GM10266 (cell line): ENCODE measurements around the gene FHIP2A.
A peak's percentile ranks its signal among the peaks of the same experiment; 100 is the strongest.
"Not testable (repeated sequence)": the region's sequence is repeated elsewhere in the genome, so short reads cannot be mapped to it uniquely, and the experiment has no call there.

ENCODE experiments used
- DNase-seq: peaks from one replicate; pipeline ENCODE4 v3.0.0; 2012; ENCODE audit errors: extremely low spot score
- TF ChIP-seq, protein P1 (sequence below): IDR thresholded peaks from 2 replicates; pipeline ENCODE4 v1.5.1; 2012; ENCODE audit warnings: mild to moderate bottlenecking, low read depth; ENCODE audit not compliant: control insufficient read depth, insufficient read depth; ENCODE audit errors: missing control alignments

The FHIP2A gene

DNA sequence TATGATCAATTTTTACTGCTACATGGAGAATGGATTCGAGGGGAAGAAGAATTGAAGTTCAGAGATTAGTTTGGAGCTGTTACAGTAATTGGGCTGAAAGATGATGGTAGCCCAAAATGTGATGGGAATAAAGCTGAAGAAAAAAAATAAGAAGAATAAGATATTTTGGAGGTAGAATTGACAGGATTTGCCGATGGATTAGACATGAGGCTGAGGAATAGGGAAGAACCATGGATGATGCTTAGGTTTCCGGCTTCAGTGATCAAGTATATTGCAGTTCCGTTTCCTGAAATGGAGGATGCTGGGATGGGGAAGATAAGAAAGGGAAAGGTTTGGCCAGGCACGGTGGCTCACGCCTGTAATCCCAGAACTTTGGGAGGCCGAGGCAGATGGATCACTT lies 38.9 kb upstream of the FHIP2A start:
- TF ChIP-seq, protein P1, sequence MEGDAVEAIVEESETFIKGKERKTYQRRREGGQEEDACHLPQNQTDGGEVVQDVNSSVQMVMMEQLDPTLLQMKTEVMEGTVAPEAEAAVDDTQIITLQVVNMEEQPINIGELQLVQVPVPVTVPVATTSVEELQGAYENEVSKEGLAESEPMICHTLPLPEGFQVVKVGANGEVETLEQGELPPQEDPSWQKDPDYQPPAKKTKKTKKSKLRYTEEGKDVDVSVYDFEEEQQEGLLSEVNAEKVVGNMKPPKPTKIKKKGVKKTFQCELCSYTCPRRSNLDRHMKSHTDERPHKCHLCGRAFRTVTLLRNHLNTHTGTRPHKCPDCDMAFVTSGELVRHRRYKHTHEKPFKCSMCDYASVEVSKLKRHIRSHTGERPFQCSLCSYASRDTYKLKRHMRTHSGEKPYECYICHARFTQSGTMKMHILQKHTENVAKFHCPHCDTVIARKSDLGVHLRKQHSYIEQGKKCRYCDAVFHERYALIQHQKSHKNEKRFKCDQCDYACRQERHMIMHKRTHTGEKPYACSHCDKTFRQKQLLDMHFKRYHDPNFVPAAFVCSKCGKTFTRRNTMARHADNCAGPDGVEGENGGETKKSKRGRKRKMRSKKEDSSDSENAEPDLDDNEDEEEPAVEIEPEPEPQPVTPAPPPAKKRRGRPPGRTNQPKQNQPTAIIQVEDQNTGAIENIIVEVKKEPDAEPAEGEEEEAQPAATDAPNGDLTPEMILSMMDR = no peak
- no peak for DNase-seq

DNA sequence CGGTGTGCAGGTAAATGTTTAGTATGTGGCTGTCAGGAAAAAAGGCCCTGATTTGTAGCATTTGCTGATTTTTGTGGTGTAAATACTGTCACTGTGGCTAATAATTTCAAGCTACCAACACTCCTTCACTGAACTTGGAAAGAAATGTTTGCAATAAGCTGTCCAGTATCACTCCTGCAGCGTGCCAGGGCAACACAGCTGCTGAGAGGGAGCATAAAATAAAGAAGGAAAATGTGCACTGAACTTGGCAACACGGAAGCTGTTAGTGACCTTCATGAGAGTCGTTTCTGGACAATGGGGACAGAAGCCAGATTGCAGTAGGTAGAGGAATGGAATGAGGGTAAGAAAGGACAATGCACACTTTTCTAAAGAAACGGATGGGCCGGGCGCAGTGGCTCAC lies 37.9 kb upstream of the FHIP2A start:
- TF ChIP-seq, protein P1 = no peak
- DNase-seq = no peak

DNA sequence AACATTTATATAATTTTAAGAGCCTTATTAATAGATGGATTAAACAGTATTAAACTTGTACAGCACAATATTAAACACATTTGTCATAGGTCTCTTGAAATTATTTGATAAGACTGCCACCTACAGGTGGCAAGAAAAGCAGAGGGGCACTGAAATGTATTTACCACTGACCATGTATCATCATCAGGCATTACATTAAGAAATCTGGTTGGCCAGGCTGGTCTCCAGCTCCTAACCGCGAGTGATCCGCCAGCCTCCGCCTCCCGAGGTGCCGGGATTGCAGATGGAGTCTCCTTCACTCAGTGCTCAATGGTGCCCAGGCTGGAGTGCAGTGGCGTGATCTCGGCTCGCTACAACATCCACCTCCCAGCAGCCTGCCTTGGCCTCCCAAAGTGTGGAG lies 35.1 kb upstream of the FHIP2A start:
- DNase-seq = peak; percentile 66
- TF ChIP-seq, protein P1 = peak; percentile 61

DNA sequence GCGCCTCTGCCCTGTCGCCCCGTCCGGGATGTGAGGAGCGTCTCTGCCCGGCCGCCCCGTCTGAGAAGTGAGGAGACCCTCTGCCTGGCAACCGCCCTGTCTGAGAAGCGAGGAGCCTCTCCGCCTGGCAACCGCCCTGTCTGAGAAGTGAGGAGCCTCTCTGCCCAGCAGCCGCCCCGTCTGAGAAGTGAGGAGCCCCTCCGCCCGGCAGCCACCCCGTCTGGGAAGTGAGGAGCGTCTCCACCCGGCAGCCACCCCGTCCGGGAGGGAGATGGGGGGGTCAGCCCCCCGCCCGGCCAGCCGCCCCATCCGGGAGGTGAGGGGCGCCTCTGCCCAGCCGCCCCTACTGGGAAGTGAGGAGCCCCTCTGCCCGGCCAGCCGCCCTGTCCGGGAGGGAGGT lies 34.4 kb upstream of the FHIP2A start:
- not testable (repeated sequence) for DNase-seq

DNA sequence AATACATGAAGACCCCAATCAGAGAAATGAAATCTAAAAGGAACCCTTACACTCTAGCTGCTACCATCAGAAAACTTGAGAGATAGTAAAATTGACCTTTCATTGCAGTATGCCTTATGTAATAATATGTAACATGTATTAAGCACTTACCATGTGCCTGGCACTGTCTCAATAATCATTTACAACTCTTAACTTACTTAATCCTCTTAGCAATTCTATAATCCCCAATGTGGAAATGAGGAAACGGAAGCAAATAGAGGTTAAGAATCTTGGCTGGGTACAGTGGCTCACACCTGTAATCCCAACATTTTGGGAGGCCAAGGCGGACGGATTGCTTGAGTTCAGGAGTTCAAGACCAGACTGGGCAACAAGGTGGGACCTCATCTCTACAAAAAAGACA lies 29.8 kb upstream of the FHIP2A start:
- no peak for DNase-seq
- TF ChIP-seq, protein P1 = no peak

DNA sequence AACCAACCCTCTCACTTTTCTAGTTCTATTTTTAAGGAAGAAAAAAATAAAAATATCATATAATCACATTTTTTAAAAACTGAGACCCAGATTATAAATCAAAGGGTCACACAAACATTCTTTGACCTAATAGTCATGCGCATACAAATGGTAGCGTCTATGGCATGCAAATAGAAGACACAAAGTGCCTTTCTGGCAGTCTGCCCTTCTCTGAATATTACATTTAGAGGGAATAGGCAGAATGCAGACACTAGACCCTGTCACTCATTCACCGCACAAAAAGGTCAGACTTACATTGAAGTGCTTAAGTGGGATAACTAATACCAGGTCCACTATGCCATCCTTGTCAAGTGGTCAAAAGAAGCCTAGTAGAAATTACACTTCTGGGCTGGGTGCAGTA lies 26.5 kb upstream of the FHIP2A start:
- TF ChIP-seq, protein P1 = no peak
- DNase-seq = no peak

DNA sequence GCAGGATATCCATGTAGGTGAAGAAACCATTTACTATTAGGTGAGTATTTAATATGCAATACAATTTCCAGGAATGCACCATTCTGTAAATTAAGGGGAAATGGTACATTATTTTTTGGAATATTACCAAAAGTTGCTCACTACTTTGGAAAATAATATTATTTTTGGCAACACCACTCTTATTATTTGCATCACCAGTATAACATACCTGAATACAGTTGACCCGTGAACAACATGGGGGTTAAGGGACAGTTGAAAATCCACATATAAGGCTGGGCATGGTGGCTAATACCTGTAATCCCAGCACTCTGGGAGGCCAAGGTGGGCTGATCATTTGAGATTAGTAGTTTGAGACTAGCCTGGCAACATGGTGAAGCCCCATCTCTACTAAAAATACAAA lies 21.2 kb upstream of the FHIP2A start:
- TF ChIP-seq, protein P1 = no peak
- no peak for DNase-seq

DNA sequence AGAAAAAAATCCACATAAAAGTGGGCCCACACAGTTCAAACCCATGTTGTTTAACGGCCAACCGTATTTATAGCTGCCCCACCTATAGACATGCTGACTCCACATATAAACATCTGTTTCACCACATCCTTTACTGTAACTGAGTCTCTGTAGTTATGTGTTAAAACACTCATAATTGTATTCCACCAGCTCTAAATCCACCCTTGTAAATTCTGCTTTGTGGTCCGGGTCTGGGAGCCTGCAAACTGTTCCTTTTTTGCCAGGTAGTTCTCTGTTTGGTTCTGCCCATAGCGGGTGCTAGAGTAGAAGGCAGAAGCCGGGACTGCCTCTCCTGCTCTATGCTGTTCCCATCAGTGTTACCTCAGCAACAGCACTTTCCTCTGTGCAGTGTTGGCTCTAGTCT lies 20.2 kb upstream of the FHIP2A start:
- TF ChIP-seq, protein P1 = no peak

More for the DNA sequence above, 20.2 kb upstream of the FHIP2A start:
- no peak for DNase-seq
